PC-9 (cell line): ENCODE data around the gene FCN2. TPM values are rescaled to one million over a fixed set of nuclear protein-coding genes. Genes with fewer than 3 reads are reported as not detected.

Source experiments
- BruUV-seq: library from RNA; stranded (reverse); fragments of 400-500 nt; replicated peaks from 2 replicates; lab custom pipeline; 2021; lab: Mats Ljungman, UMichigan
- CTCF ChIA-PET: fragments of 300-600 bp; sonication (Branson Sonifier 250); formaldehyde crosslinking; loops from one replicate; lab custom pipeline; 2022; ENCODE audit warnings: antibody characterized with exemption; lab: Charles Lee
- POLR2A ChIA-PET: fragments of 300-600 bp; sonication (Branson Sonifier 250); formaldehyde crosslinking; loops from one replicate; lab custom pipeline; 2022; ENCODE audit warnings: antibody characterized with exemption; ENCODE audit not compliant: unreplicated experiment; lab: Charles Lee
- DNase-seq, 2 experiments: peaks; one replicate each; pipeline versions ENCODE4 v3.0.0 to v3.0.0-alpha.2; 2015 to 2022; ENCODE audit warnings: mixed read lengths in 1 of 2
- H2AFZ ChIP-seq: fragments of 200-600 bp; sonication (generic); 2 replicates; pipeline ENCODE4 v1.8.1; 2017; ENCODE audit warnings: antibody characterized with exemption
- H3F3A ChIP-seq: fragments of 200-600 bp; sonication (generic); 2 replicates; pipeline ENCODE4 v1.8.1; 2017; ENCODE audit warnings: antibody characterized with exemption, mild to moderate bottlenecking, low read depth; ENCODE audit not compliant: insufficient read depth
- H3K27ac ChIP-seq: fragments of 200-600 bp; sonication (generic); 2 replicates; pipeline ENCODE4 v1.6.1; 2016; ENCODE audit warnings: mixed run types
- H3K27me3 ChIP-seq: fragments of 200-600 bp; sonication (generic); 2 replicates; pipeline ENCODE4 v1.6.1; 2016; ENCODE audit warnings: low read depth, mixed run types; ENCODE audit not compliant: insufficient read depth
- H3K36me3 ChIP-seq: fragments of 200-600 bp; sonication (generic); 2 replicates; pipeline ENCODE4 v1.6.1; 2016; ENCODE audit warnings: low read depth, mixed run types
- H3K4me1 ChIP-seq: fragments of 200-600 bp; sonication (generic); replicated peaks from 2 replicates; pipeline ENCODE4 v1.6.1; 2016; ENCODE audit warnings: mixed run types; ENCODE audit not compliant: insufficient read depth
- H3K4me2 ChIP-seq: fragments of 200-600 bp; sonication (generic); 2 replicates; pipeline ENCODE4 v1.6.1; 2017; ENCODE audit warnings: mixed run types
- H3K4me3 ChIP-seq: fragments of 200-600 bp; sonication (generic); 2 replicates; pipeline ENCODE4 v1.6.1; 2016; ENCODE audit warnings: mixed run types
- H3K79me2 ChIP-seq: fragments of 200-600 bp; sonication (generic); 2 replicates; pipeline ENCODE4 v1.6.1; 2017; ENCODE audit warnings: low read depth, mixed run types
- H3K9me2 ChIP-seq: fragments of 200-600 bp; sonication (generic); 2 replicates; pipeline ENCODE4 v1.8.1; 2017; ENCODE audit warnings: mild to moderate bottlenecking; ENCODE audit not compliant: insufficient read depth
- H3K9me3 ChIP-seq: fragments of 200-600 bp; sonication (generic); 2 replicates; pipeline ENCODE4 v1.8.1; 2016; ENCODE audit warnings: low read depth; ENCODE audit not compliant: insufficient read depth
- H4K20me1 ChIP-seq: fragments of 200-600 bp; sonication (generic); 2 replicates; pipeline ENCODE4 v1.8.1; 2017; ENCODE audit not compliant: insufficient read depth
- CTCF ChIP-seq: fragments of 200-600 bp; sonication (generic); conservative IDR thresholded peaks from 2 replicates; pipeline ENCODE4 v1.6.1; 2017; ENCODE audit warnings: mixed run types, antibody characterized with exemption, mild to moderate bottlenecking, moderate library complexity
- EZH2 ChIP-seq: fragments of 200-600 bp; sonication (generic); IDR thresholded peaks from 2 replicates; pipeline ENCODE4 v1.8.0; 2017; ENCODE audit warnings: antibody characterized with exemption, low read depth
- intact Hi-C: fragments of 100-400 bp; cut with micrococcal nuclease; formaldehyde crosslinking; loops from one replicate; pipeline ENCODE4 v1.10.0; 2022; ENCODE audit not compliant: unreplicated experiment
- total RNA-seq: library from RNA; stranded (reverse); gene quantifications from 2 replicates; pipeline ENCODE4 v1.2.3, GENCODE V29; 2021

FCN2 gene
- total RNA-seq, 1 experiment from 2014 or later, result not detected

GRCh38 chr9:134912126-134912840, 31.7 kb downstream of the FCN2 start:
- ChIA-PET CTCF (no interaction called here), POLR2A (no interaction called here)
- H4K20me1 ChIP-seq, result no peaks in the 10 kb centered on the region; the same call in 1 of the 2 replicates
- no peak overlapping the region for H3K4me3 ChIP-seq
- no peaks in the 10 kb centered on the region for H3K9me2 ChIP-seq
- no peak overlapping the region for H3K4me2 ChIP-seq
- intact Hi-C loops, result no loop called here
- H2AFZ ChIP-seq, result no peak overlapping the region
- no peaks in the 10 kb centered on the region for H3F3A ChIP-seq
- H3K4me1 ChIP-seq, result no peaks in the 10 kb centered on the region
- peaks cover 100% of the 10 kb centered on the region for H3K27me3 ChIP-seq
- H3K27ac ChIP-seq, result no peak overlapping the region
- H3K79me2 ChIP-seq, result no peaks in the 10 kb centered on the region
- H3K36me3 ChIP-seq, result no peaks in the 10 kb centered on the region
- TF ChIP-seq CTCF (no peak), EZH2 (no peak)
- no TSS peak for BruUV-seq
- H3K9me3 ChIP-seq, result no peaks in the 10 kb centered on the region
- DNase-seq, result no peak

- H3F3A ChIP-seq, result no peaks in the 10 kb centered on the region
- TF ChIP-seq EZH2 (no peak), CTCF (no peak)
- H3K4me3 ChIP-seq, result no peak overlapping the region
- H4K20me1 ChIP-seq, result no peaks in the 10 kb centered on the region; the same call in 1 of the 2 replicates
- intact Hi-C loops, result no loop called here
- no peaks in the 10 kb centered on the region for H3K9me2 ChIP-seq
- DNase-seq, result no peak
- H3K9me3 ChIP-seq, result no peaks in the 10 kb centered on the region
- no peaks in the 10 kb centered on the region for H3K4me1 ChIP-seq
- peaks cover 100% of the 10 kb centered on the region for H3K27me3 ChIP-seq
- H3K79me2 ChIP-seq, result no peaks in the 10 kb centered on the region
- no peak overlapping the region for H2AFZ ChIP-seq
- H3K36me3 ChIP-seq, result no peaks in the 10 kb centered on the region
- no TSS peak for BruUV-seq
- POLR2A ChIA-PET, result no interaction called here
- H3K27ac ChIP-seq, result no peak overlapping the region
- no peak overlapping the region for H3K4me2 ChIP-seq
- CTCF ChIA-PET, result no interaction called here
These were observed 32.6 kb downstream of the FCN2 start for GRCh38 chr9:134913041-134913712.

GRCh38 chr9:134913713-134914500, 33.3 kb downstream of the FCN2 start:
- Histone ChIP-seq H3K36me3 (no peaks in the 10 kb centered on the region), H3K4me3 (no peak overlapping the region), H3K9me2 (no peaks in the 10 kb centered on the region), H3K4me1 (no peaks in the 10 kb centered on the region), H3F3A (no peaks in the 10 kb centered on the region), H4K20me1 (no peaks in the 10 kb centered on the region; the same call in 1 of the 2 replicates), H3K4me2 (no peak overlapping the region), H3K27ac (no peak overlapping the region), H3K9me3 (no peaks in the 10 kb centered on the region), H2AFZ (no peak overlapping the region), H3K27me3 (peaks cover 100% of the 10 kb centered on the region), H3K79me2 (no peaks in the 10 kb centered on the region)
- no peak for DNase-seq
- ChIA-PET CTCF (no interaction called here), POLR2A (no interaction called here)
- intact Hi-C loops, result no loop called here
- BruUV-seq, result no TSS peak
- TF ChIP-seq CTCF (no peak), EZH2 (no peak)
